Activated CD4-positive, alpha-beta T cell treated with anti-CD3 and anti-CD28 coated beads for 1 hour (primary cell): ENCODE measurements around the gene TMEM181.
A peak's percentile ranks its signal among the peaks of the same experiment; 100 is the strongest.
"Not testable (repeated sequence)": the region's sequence is repeated elsewhere in the genome, so short reads cannot be mapped to it uniquely, and the experiment has no call there.

Experiments used
- DNase-seq: peaks from one replicate; pipeline ENCODE4 v3.0.0-alpha.2; 2020

TMEM181 gene

GRCh38 chr6:158603261-158604047 is 43.6 kb downstream of the TMEM181 start:
- no peak for DNase-seq

GRCh38 chr6:158604048-158604406 is 44.1 kb downstream of the TMEM181 start:
- DNase-seq, result no peak

GRCh38 chr6:158605266-158605878 is 45.5 kb downstream of the TMEM181 start:
- DNase-seq, result no peak

GRCh38 chr6:158606011-158606410 is 46.1 kb downstream of the TMEM181 start:
- not testable (repeated sequence) for DNase-seq

- no peak for DNase-seq
These were observed 47.0 kb downstream of the TMEM181 start for GRCh38 chr6:158606935-158607334.

GRCh38 chr6:158607411-158608170 is 47.7 kb downstream of the TMEM181 start:
- no peak for DNase-seq

- DNase-seq, result no peak
These were observed 48.3 kb downstream of the TMEM181 start for GRCh38 chr6:158608221-158608620.

- DNase-seq, result no peak
These were observed 49.7 kb downstream of the TMEM181 start for GRCh38 chr6:158609455-158610155.

- DNase-seq, result no peak
These were observed 50.6 kb downstream of the TMEM181 start for GRCh38 chr6:158610319-158610968.

GRCh38 chr6:158611039-158611438 is 51.1 kb downstream of the TMEM181 start:
- DNase-seq, result no peak

GRCh38 chr6:158611541-158612370 is 51.9 kb downstream of the TMEM181 start:
- DNase-seq, result no peak

- not testable (repeated sequence) for DNase-seq
These were observed 54.7 kb downstream of the TMEM181 start for GRCh38 chr6:158614606-158615005.

- DNase-seq, result not testable (repeated sequence)
These were observed 58.4 kb downstream of the TMEM181 start for GRCh38 chr6:158618289-158618688.

- DNase-seq, result peak; percentile 0
These were observed 60.3 kb downstream of the TMEM181 start for GRCh38 chr6:158619922-158620801.

- peak; percentile 5 for DNase-seq
These were observed 61.2 kb downstream of the TMEM181 start for GRCh38 chr6:158620963-158621693.

GRCh38 chr6:158621694-158622544 is 62.0 kb downstream of the TMEM181 start:
- DNase-seq, result no peak

GRCh38 chr6:158622545-158623190 is 62.8 kb downstream of the TMEM181 start:
- DNase-seq, result no peak
